ENCODE measurements around the gene PRKACA. TPM values are rescaled to one million over a fixed set of nuclear protein-coding genes. Genes with fewer than 3 reads are reported as not detected.

The PRKACA gene
- polyA plus RNA-seq, 2 of the 4 experiments (the other 2 are of a cell fraction): 10.0 to 40.9 TPM

- Histone ChIP-seq H3K4me2 (no peak overlapping the region), H3K9me3 (no peaks in the 10 kb centered on the region), H3K4me3 (no peak overlapping the region), H3K4me1 (no peaks in the 10 kb centered on the region), H3K27ac (no peak overlapping the region)
- POLR2A ChIA-PET: no interaction called here
- 96% methylated on average over 21 of the region's 38 CpGs for WGBS (ENCODE audit: missing lambda C conversion rate)
- TF ChIP-seq CEBPB (IDR thresholded peaks at IDR 0.05) (no peak), NFE2L2 (conservative IDR thresholded peaks at IDR 0.05; ENCODE audit: low read length) (no peak), CHD2 (IDR thresholded peaks at IDR 0.05; ENCODE audit: low read length, partially characterized antibody) (no peak), HDAC2 (IDR thresholded peaks at IDR 0.05) (no peak), RAD21 (conservative IDR thresholded peaks at IDR 0.05 in 1 of 2, IDR thresholded peaks at IDR 0.05 in 1 of 2) (no peak), TFCP2L1 (CRISPR knock-in tag; IDR thresholded peaks at IDR 0.05) (no peak), GATA3 (IDR thresholded peaks at IDR 0.05; ENCODE audit: borderline replicate concordance) (no peak), ATOH8 (CRISPR knock-in tag; IDR thresholded peaks at IDR 0.05; ENCODE audit: low read depth) (no peak), HEYL (CRISPR knock-in tag; IDR thresholded peaks at IDR 0.05) (no peak), HOXB13 (CRISPR knock-in tag; IDR thresholded peaks at IDR 0.05; ENCODE audit: low read depth) (no peak), RARB (CRISPR knock-in tag; IDR thresholded peaks at IDR 0.05) (no peak), ESRRA (IDR thresholded peaks at IDR 0.05; ENCODE audit: borderline replicate concordance, low read length) (no peak), BHLHE40 (IDR thresholded peaks at IDR 0.05; ENCODE audit: low read depth, low read length) (no peak), MAFK (IDR thresholded peaks at IDR 0.05; ENCODE audit: partially characterized antibody) (no peak), NR3C1 (IDR thresholded peaks at IDR 0.05) (no peak), FOSL2 (IDR thresholded peaks at IDR 0.05) (no peak), FOSL2 (CRISPR knock-in tag; IDR thresholded peaks at IDR 0.05) (no peak), RNF2 (IDR thresholded peaks at IDR 0.05; ENCODE audit: borderline replicate concordance, low read depth) (no peak), SMC3 (IDR thresholded peaks at IDR 0.05) (no peak), RCOR1 (IDR thresholded peaks at IDR 0.05; ENCODE audit: low read depth, low read length) (no peak), FOSB (CRISPR knock-in tag; IDR thresholded peaks at IDR 0.05) (no peak)
- DNase-seq (ENCODE audit: low read depth in 1 of 2, low spot score in 1 of 2): no peak
- ATAC-seq: no peak
- CTCF ChIA-PET: no interaction called here
- FAIRE-seq: no peak
These were observed 45.3 kb upstream of the PRKACA start for GRCh38 chr19:14162871-14163297.

- FAIRE-seq: no peak
- CTCF ChIA-PET: interaction anchor here (0.7 to 4.2 kb wide), 6 partner anchors 13 to 187 kb away, joined by 3 to 17 read pairs (median 4); partner anchors contain the start of gene ASF1B
- Histone ChIP-seq H3K27ac (no peak overlapping the region), H3K4me1 (no peaks in the 10 kb centered on the region), H3K9me3 (no peaks in the 10 kb centered on the region), H3K4me3 (no peak overlapping the region), H3K4me2 (no peak overlapping the region)
- WGBS (ENCODE audit: missing lambda C conversion rate): no CpG with 5 or more reads among the region's 19 CpGs
- DNase-seq (ENCODE audit: low read depth in 1 of 2, low spot score in 1 of 2): no peak
- POLR2A ChIA-PET: no interaction called here
- ATAC-seq: no peak
- TF ChIP-seq RCOR1 (IDR thresholded peaks at IDR 0.05; ENCODE audit: low read depth, low read length): no peak
- TF ChIP-seq ZFP36 (IDR thresholded peaks at IDR 0.05; ENCODE audit: borderline replicate concordance, partially characterized antibody): no peak
- TF ChIP-seq HOXA7 (CRISPR knock-in tag; IDR thresholded peaks at IDR 0.05): no peak
- TF ChIP-seq ZSCAN20 (CRISPR knock-in tag; IDR thresholded peaks at IDR 0.05): no peak
- no peak for TF ChIP-seq USF2 (IDR thresholded peaks at IDR 0.05)
These were observed 43.7 kb upstream of the PRKACA start for GRCh38 chr19:14161305-14161704.

- no peaks in the 10 kb centered on the region for H3K9me3 ChIP-seq
- ATAC-seq (no peak), DNase-seq (ENCODE audit: low read depth in 1 of 2, low spot score in 1 of 2) (no peak), FAIRE-seq (no peak)
- POLR2A ChIA-PET: no interaction called here
- WGBS (ENCODE audit: missing lambda C conversion rate): 95% methylated on average over 17 of the region's 25 CpGs
- no peak overlapping the region for H3K4me2 ChIP-seq
- no peak overlapping the region for H3K4me3 ChIP-seq
- no peaks in the 10 kb centered on the region for H3K4me1 ChIP-seq
- TF ChIP-seq TFCP2L1 (CRISPR knock-in tag; IDR thresholded peaks at IDR 0.05): no peak
- no peak for TF ChIP-seq ZSCAN20 (CRISPR knock-in tag; IDR thresholded peaks at IDR 0.05)
- TF ChIP-seq ZC3H11A (IDR thresholded peaks at IDR 0.05): no peak
- CTCF ChIA-PET: interaction anchor here (0.9 to 4.2 kb wide), 5 partner anchors 9 to 188 kb away, joined by 3 to 17 read pairs (median 6); partner anchors contain the start of gene ASF1B
- no peak overlapping the region for H3K27ac ChIP-seq
These were observed 42.6 kb upstream of the PRKACA start for GRCh38 chr19:14160017-14160703.

All from A549 (cell line).